GM18867 (cell line): ENCODE results near the gene TTYH1.

ENCODE experiments used
- ATAC-seq: cut with Tn5 transposase; IDR thresholded peaks from one replicate; pipeline ENCODE4 v1.9.1; 2021; ENCODE audit warnings: mild to moderate bottlenecking, moderate library complexity; ENCODE audit not compliant: unreplicated experiment

Gene TTYH1

GRCh38 chr19:54473892-54474372 lies 58.7 kb downstream of the TTYH1 start:
- ATAC-seq = no peak

GRCh38 chr19:54475706-54476105 lies 60.4 kb downstream of the TTYH1 start:
- ATAC-seq = no peak

GRCh38 chr19:54477650-54478049 lies 62.4 kb downstream of the TTYH1 start:
- ATAC-seq = no peak

- ATAC-seq = no peak
Observed at GRCh38 chr19:54478677-54479266, 63.5 kb downstream of the TTYH1 start.

DNA sequence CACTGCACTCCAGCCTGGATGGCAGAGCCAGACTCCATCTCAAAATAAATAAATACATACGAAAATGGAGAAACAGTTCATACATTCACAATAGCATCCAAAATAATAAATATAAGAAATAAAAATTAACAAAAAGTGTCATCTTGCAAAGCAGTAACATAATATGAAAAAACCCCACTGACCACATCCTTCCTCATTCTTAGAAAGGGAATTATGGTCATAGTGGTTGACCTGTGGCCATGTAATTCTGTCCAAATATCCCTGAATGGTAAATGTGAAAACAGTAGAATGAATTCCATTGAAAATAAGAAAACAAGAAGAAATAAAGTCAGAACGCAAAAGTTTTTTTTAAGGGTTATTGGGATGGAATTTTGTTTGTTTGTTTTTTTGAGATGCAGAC lies 64.8 kb downstream of the TTYH1 start:
- no peak for ATAC-seq

- ATAC-seq = no peak
Observed at GRCh38 chr19:54481326-54481930, 66.2 kb downstream of the TTYH1 start.

GRCh38 chr19:54482889-54483288 lies 67.6 kb downstream of the TTYH1 start:
- no peak for ATAC-seq

DNA sequence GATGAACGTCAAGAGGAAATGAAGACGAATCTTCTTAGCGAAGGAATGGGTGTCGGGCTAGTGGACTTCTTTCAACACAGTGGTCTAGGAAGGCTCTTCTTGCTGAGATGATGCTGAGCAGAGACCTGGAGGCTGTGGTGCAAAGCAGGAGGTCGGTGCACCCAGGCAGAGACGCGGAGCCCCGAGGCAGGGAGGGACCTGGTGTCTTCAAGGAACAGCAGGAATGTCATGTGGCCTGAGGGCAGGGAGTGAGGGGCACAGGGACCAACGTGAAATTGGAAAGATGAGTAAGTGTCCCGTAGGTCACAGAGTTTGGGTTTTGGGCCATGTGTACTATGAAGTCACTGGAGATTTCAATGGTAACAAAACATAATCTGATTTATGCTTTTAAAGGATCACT lies 69.2 kb downstream of the TTYH1 start:
- ATAC-seq = no peak

DNA sequence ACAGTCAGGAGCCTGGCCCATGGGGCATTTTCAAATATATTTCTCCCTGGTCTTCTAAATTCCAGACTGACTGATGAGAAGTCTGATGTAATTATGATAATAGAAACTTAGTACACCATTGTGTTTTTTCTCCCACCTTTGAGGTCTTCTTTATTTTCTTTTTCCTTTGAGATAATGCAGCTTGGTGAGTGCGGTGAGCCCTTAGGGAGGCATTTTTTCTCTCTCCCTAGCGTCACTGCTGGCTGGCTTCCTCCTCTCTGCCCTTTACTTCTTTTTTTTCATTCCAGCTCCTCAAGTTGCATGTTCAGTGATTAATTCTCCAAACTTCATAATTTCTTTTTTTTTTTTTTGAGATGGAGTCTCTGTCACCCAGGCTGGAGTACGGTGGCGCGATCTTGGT lies 70.6 kb downstream of the TTYH1 start:
- ATAC-seq = no peak
